ENCODE results near the gene CFD.
"Not testable (repeated sequence)": the region's sequence is repeated elsewhere in the genome, so short reads cannot be mapped to it uniquely, and the experiment has no call there.

Gene CFD

GRCh38 chr19:873561-874041, 14.1 kb downstream of the CFD start:
- no peak for DNase-seq

- DNase-seq = no peak
Observed at GRCh38 chr19:875265-875879, 15.9 kb downstream of the CFD start.

- no peak for DNase-seq
Observed at GRCh38 chr19:876089-876488, 16.6 kb downstream of the CFD start.

- no peak for DNase-seq
Observed at GRCh38 chr19:876780-877314, 17.4 kb downstream of the CFD start.

GRCh38 chr19:877992-878660, 18.7 kb downstream of the CFD start:
- DNase-seq = not testable (repeated sequence)

GRCh38 chr19:878751-879561, 19.5 kb downstream of the CFD start:
- DNase-seq = not testable (repeated sequence)

- no peak for DNase-seq
Observed at GRCh38 chr19:879711-880438, 20.4 kb downstream of the CFD start.

- no peak for DNase-seq
Observed at GRCh38 chr19:881385-882071, 22.1 kb downstream of the CFD start.

- DNase-seq = no peak
Observed at GRCh38 chr19:882871-883497, 23.5 kb downstream of the CFD start.

- no peak for DNase-seq
Observed at GRCh38 chr19:883661-884211, 24.3 kb downstream of the CFD start.

- no peak for DNase-seq
Observed at GRCh38 chr19:884420-885211, 25.2 kb downstream of the CFD start.

- DNase-seq = no peak
Observed at GRCh38 chr19:885536-886224, 26.2 kb downstream of the CFD start.

GRCh38 chr19:887072-887471, 27.6 kb downstream of the CFD start:
- no peak for DNase-seq

GRCh38 chr19:887599-887998, 28.1 kb downstream of the CFD start:
- DNase-seq = no peak

- peak; percentile 85 for DNase-seq
Observed at GRCh38 chr19:888581-889385, 29.3 kb downstream of the CFD start.

GRCh38 chr19:889662-890295, 30.3 kb downstream of the CFD start:
- no peak for DNase-seq

GRCh38 chr19:890831-891230, 31.4 kb downstream of the CFD start:
- DNase-seq = no peak

GRCh38 chr19:891421-892200, 32.1 kb downstream of the CFD start:
- not testable (repeated sequence) for DNase-seq
